WTC11 (cell line): ENCODE measurements around the gene PPM1N.

ENCODE experiments used
- CBFB ChIP-seq: sonication (generic); formaldehyde crosslinking; IDR thresholded peaks from 2 replicates; pipeline ENCODE4 v1.8.1; 2022; ENCODE audit warnings: mild to moderate bottlenecking, low read depth, missing genetic modification reagents
- ESRRA ChIP-seq: sonication (generic); formaldehyde crosslinking; IDR thresholded peaks from 2 replicates; pipeline ENCODE4 v1.8.1; 2022; ENCODE audit warnings: mild to moderate bottlenecking, missing genetic modification reagents, borderline replicate concordance
- GRHL2 ChIP-seq: fragments of 250-450 bp; sonication (Bioruptor Pico); IDR thresholded peaks from 2 replicates; pipeline ENCODE4 v1.8.0; 2022; ENCODE audit warnings: mild to moderate bottlenecking, moderate library complexity; ENCODE audit not compliant: insufficient replicate concordance, severe bottlenecking
- JUN ChIP-seq: sonication (generic); formaldehyde crosslinking; IDR thresholded peaks from 2 replicates; pipeline ENCODE4 v1.8.0; 2023; ENCODE audit warnings: mild to moderate bottlenecking, missing genetic modification reagents
- NR1H2 ChIP-seq: sonication (generic); formaldehyde crosslinking; IDR thresholded peaks from 2 replicates; pipeline ENCODE4 v1.9.0; 2021; ENCODE audit warnings: mild to moderate bottlenecking, moderate library complexity, missing genetic modification reagents
- SMAD3 ChIP-seq: sonication (generic); formaldehyde crosslinking; IDR thresholded peaks from 2 replicates; pipeline ENCODE4 v1.8.0; 2022; ENCODE audit warnings: missing genetic modification reagents, mild to moderate bottlenecking, borderline replicate concordance
- SP1 ChIP-seq: sonication (generic); formaldehyde crosslinking; conservative IDR thresholded peaks from 2 replicates; pipeline ENCODE4 v1.8.1; 2022; ENCODE audit warnings: missing genetic modification reagents
- ZNF232 ChIP-seq: sonication (generic); formaldehyde crosslinking; IDR thresholded peaks from 2 replicates; pipeline ENCODE4 v1.8.0; 2022; ENCODE audit warnings: mild to moderate bottlenecking, missing genetic modification reagents
- ZNF263 ChIP-seq: sonication (generic); formaldehyde crosslinking; IDR thresholded peaks from 2 replicates; pipeline ENCODE4 v1.8.1; 2022; ENCODE audit warnings: low read depth, mild to moderate bottlenecking, moderate library complexity, missing genetic modification reagents
- TF ChIP-seq, protein P1 (sequence below): fragments of 200-600 bp; IDR thresholded peaks from 2 replicates; pipeline ENCODE4 v1.8.0; 2022; ENCODE audit warnings: antibody characterized with exemption
- TF ChIP-seq, protein P2 (sequence below): sonication (generic); formaldehyde crosslinking; IDR thresholded peaks from 2 replicates; pipeline ENCODE4 v1.8.0; 2022; ENCODE audit warnings: mild to moderate bottlenecking, missing genetic modification reagents
- TF ChIP-seq, protein P3 (sequence below): sonication (generic); formaldehyde crosslinking; IDR thresholded peaks from 2 replicates; pipeline ENCODE4 v1.8.0; 2022; ENCODE audit warnings: mild to moderate bottlenecking, missing genetic modification reagents
- TF ChIP-seq, protein P4 (sequence below): sonication (generic); formaldehyde crosslinking; IDR thresholded peaks from 2 replicates; pipeline ENCODE4 v1.8.1; 2022; ENCODE audit warnings: low read depth, missing genetic modification reagents, borderline replicate concordance
- TF ChIP-seq, protein P5 (sequence below): sonication (generic); formaldehyde crosslinking; IDR thresholded peaks from 2 replicates; pipeline ENCODE4 v1.8.1; 2023; ENCODE audit warnings: mild to moderate bottlenecking, missing genetic modification reagents, moderate library complexity

DNA sequence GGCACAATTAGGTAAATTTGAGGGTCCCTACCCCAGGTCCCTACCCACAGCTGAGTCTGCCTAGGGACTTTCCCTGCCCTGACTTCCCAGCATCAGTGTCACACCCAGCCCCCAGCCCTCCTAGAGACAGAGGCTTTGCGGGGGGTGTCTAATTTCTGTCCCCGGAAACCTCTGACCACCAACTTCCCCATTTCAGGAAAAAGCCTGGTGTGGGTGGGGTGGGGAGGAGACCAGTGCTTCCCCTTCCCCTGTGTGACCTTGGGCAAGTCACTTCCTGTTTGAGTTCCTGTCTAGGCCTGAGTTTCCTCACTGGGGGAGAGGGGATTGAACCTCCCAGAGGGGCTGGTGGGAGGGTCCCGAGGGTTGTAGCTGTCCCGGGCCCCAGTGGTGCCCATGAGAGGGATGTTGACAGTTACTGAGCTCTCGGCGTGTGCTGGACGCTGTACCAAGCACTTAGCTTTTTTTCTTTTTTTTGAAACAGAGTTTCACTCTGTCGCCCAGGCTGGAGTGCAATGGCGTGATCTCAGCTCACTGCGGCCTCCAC, 16.9 kb downstream of the PPM1N start:
- TF ChIP-seq, protein P1, sequence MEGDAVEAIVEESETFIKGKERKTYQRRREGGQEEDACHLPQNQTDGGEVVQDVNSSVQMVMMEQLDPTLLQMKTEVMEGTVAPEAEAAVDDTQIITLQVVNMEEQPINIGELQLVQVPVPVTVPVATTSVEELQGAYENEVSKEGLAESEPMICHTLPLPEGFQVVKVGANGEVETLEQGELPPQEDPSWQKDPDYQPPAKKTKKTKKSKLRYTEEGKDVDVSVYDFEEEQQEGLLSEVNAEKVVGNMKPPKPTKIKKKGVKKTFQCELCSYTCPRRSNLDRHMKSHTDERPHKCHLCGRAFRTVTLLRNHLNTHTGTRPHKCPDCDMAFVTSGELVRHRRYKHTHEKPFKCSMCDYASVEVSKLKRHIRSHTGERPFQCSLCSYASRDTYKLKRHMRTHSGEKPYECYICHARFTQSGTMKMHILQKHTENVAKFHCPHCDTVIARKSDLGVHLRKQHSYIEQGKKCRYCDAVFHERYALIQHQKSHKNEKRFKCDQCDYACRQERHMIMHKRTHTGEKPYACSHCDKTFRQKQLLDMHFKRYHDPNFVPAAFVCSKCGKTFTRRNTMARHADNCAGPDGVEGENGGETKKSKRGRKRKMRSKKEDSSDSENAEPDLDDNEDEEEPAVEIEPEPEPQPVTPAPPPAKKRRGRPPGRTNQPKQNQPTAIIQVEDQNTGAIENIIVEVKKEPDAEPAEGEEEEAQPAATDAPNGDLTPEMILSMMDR, result no peak
- no peak for TF ChIP-seq ZNF263 (CRISPR knock-in tag)
- TF ChIP-seq GRHL2, result no peak
- TF ChIP-seq SP1 (CRISPR knock-in tag), result no peak
- TF ChIP-seq JUN (CRISPR knock-in tag), result no peak
- TF ChIP-seq, protein P2, sequence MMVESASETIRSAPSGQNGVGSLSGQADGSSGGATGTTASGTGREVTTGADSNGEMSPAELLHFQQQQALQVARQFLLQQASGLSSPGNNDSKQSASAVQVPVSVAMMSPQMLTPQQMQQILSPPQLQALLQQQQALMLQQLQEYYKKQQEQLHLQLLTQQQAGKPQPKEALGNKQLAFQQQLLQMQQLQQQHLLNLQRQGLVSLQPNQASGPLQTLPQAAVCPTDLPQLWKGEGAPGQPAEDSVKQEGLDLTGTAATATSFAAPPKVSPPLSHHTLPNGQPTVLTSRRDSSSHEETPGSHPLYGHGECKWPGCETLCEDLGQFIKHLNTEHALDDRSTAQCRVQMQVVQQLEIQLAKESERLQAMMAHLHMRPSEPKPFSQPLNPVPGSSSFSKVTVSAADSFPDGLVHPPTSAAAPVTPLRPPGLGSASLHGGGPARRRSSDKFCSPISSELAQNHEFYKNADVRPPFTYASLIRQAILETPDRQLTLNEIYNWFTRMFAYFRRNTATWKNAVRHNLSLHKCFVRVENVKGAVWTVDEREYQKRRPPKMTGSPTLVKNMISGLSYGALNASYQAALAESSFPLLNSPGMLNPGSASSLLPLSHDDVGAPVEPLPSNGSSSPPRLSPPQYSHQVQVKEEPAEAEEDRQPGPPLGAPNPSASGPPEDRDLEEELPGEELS (CRISPR knock-in tag), result no peak
- TF ChIP-seq NR1H2 (CRISPR knock-in tag), result no peak
- TF ChIP-seq, protein P3, sequence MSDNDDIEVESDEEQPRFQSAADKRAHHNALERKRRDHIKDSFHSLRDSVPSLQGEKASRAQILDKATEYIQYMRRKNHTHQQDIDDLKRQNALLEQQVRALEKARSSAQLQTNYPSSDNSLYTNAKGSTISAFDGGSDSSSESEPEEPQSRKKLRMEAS (CRISPR knock-in tag), result no peak
- TF ChIP-seq, protein P4, sequence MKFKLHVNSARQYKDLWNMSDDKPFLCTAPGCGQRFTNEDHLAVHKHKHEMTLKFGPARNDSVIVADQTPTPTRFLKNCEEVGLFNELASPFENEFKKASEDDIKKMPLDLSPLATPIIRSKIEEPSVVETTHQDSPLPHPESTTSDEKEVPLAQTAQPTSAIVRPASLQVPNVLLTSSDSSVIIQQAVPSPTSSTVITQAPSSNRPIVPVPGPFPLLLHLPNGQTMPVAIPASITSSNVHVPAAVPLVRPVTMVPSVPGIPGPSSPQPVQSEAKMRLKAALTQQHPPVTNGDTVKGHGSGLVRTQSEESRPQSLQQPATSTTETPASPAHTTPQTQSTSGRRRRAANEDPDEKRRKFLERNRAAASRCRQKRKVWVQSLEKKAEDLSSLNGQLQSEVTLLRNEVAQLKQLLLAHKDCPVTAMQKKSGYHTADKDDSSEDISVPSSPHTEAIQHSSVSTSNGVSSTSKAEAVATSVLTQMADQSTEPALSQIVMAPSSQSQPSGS, result no peak
- no peak for TF ChIP-seq ZNF232
- TF ChIP-seq CBFB (CRISPR knock-in tag), result no peak
- no peak for TF ChIP-seq ESRRA (CRISPR knock-in tag)
- TF ChIP-seq SMAD3, result no peak
- TF ChIP-seq, protein P5, sequence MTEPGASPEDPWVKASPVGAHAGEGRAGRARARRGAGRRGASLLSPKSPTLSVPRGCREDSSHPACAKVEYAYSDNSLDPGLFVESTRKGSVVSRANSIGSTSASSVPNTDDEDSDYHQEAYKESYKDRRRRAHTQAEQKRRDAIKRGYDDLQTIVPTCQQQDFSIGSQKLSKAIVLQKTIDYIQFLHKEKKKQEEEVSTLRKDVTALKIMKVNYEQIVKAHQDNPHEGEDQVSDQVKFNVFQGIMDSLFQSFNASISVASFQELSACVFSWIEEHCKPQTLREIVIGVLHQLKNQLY (CRISPR knock-in tag), result no peak
